Measurements from ENCODE around the gene FARS2. TPM values are rescaled to one million over a fixed set of nuclear protein-coding genes. Genes with fewer than 3 reads are reported as not detected.
"Not testable (repeated sequence)": the region's sequence is repeated elsewhere in the genome, so short reads cannot be mapped to it uniquely, and the experiment has no call there.

The FARS2 gene
- total RNA-seq, 2 donors from 2014 or later: 15.4 to 15.7 TPM

DNA sequence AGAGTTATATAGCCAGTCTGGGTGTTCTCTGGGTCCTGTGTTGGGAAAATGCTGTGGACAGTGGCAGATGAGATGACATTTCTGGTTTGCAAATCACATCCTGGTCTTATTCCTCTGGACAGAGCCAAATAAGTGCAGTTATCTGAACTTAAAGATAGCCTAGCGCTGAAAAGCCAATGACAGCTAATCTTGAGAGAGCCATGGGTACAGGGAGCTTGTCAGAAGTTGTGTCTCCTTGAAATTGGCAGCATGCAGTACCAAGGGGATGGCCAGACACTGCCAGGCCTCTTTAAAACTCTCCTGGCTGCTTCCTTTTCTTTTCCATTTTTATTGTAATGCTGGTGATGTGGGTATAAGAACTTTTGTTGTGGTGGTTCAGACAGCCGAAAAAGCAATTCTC, 362.5 kb downstream of the FARS2 start:
- no peak for ATAC-seq
- no peak for DNase-seq
- intact Hi-C loops (cut with DNase I, micrococcal nuclease): no loop called here

- no peak for ATAC-seq
- intact Hi-C loops (cut with DNase I, micrococcal nuclease): no loop called here
- no peak for DNase-seq
These were observed 362.9 kb downstream of the FARS2 start for GRCh38 chr6:5624256-5624655.

DNA sequence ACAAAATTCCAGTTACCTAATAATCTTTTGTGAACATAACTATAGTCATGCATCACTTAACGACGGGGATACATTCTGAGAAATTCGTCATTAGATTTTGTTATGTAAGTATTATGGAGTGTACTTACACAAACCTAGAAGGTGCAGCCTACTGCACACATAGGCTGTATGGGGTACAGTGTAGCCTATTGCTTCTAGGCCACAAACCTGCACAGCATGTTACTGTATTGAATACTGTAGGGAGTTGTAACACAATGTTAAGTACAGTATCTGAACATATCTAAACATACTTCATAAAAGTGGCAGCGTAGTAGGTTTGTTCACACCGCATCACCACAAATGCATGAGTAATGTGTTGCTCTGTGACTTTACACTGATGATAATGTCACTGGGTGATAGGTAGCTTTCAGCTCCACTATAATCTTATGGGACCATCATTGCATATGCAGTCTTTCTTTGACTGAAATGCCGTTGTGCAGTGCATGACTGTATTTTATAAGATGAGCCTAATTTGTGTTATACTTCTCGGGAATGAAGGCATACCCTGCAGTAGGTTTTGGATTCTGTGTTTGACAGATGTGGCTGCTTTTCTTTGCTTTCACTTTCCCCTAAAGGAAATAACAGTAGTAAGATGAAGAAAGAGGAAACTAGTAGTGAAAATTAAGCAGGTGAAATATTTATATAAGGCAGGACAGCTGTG, 365.6 kb downstream of the FARS2 start:
- ATAC-seq (no peak), DNase-seq (no peak)
- intact Hi-C loops (cut with DNase I, micrococcal nuclease): no loop called here

DNA sequence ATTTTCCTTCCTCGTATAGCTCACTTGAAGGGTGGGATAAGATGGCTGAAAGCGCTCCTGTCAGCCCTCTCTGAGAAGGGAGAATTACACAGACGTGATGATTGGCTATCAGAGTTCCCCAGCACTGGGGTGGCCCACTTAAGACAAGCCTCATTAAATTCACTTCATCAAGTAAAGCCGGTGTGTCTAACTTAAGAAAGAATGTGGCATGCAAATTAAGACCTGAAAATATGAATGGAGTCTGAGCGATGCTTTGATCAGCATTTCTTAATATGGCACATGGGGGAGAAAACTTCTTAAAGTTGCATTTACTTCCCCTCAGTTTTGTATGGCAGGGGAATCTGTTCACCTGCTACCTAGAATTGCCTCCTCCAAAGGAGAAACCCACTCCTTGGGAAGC, 369.3 kb downstream of the FARS2 start:
- intact Hi-C loops (cut with DNase I, micrococcal nuclease): no loop called here
- DNase-seq (no peak), ATAC-seq (no peak)

DNA sequence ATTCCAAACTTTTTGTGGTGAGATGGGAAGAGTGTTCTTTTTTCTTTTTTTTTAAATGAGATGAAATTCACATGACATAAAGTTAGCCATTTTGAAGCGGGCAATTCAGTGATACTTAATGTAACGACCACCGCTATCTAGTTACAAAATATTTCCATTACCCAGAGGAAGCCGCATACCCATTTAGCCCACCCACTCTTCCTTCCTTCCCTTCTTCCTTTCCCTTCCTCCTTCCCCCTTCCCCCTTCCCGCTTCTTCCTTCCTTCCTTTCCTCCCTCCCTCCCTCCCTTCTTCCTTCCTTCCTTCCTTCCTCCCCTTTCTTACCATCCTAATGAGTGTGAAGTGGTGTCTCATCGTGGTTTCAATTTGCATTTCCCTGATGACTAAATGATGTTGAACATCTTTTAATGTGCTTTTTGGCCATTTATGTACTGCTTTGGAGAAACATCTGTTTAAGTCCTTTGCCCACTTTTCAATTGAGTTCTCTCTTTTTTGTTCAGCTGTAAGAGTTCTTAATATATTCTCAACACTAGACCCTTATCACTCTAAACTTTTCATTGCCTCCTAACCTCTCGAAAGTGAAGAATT, 371.1 kb downstream of the FARS2 start:
- ATAC-seq: no peak
- no peak for DNase-seq
- intact Hi-C loops (cut with DNase I, micrococcal nuclease): no loop called here

DNA sequence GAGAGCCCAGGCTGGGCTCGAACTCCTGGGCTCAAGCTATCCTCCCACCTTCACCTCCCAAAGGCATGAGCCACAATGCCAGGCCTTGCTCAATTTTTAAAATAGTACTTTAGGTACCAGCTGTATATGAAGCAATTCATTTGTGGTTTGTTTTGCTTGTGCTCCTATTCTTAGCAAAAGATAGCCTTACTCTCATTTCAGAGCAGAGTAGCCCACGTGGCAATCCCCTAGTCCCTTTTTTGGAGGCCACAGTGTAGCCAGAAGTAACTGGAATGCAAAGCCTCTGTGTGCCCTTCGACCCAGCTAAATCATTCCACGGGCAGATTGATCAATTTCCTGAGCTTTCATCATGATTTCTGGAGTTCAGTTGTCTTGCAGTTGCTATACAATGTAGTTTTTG, 373.2 kb downstream of the FARS2 start:
- DNase-seq (no peak), ATAC-seq (no peak)
- intact Hi-C loops (cut with DNase I, micrococcal nuclease): no loop called here

DNA sequence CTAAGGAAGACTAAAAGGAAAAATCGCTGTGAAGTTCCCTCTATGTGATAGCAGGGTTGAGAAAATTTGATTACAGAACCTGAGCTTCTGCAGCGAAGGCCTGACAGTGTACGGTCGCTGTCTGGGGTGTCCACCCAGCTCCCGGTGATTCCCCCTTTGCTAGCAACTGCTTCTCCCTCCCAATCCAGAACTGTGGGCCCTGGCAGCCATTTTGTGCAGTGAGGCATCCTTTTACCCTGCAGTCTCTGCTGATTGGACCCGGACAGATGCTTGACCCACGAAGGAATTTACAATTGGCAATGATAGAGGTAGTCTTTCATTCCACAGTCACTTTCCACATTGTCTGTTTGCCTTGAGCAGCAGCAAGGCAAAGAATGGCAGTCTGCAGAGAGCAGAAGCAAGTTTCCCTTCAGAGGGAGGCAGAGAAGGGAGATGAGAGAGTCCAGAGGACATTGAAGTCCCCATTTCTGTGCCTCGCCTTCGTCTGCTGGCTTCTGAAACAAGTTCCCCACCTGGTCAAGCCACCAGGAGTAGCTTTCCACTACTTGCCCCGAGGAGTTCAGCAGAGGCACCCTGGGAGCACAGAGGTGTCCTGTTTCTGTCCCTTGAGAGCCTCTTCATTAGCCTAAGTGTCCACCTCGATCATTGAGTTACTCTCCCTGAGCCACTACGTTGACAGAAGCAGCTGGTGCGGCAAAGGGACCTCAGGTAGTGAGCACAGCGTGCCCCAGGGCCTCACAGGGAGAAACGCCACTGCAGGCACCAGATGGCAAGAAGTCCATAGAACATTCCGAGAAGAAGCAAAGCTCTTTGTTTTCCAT, 375.1 kb downstream of the FARS2 start:
- DNase-seq (no peak), ATAC-seq (no peak)
- intact Hi-C loops (cut with DNase I, micrococcal nuclease): no loop called here

GRCh38 chr6:5637714-5638113, 376.4 kb downstream of the FARS2 start:
- DNase-seq (no peak), ATAC-seq (no peak)
- intact Hi-C loops (cut with DNase I, micrococcal nuclease): no loop called here

- DNase-seq (no peak), ATAC-seq (no peak)
- intact Hi-C loops (cut with DNase I, micrococcal nuclease): no loop called here
These were observed 377.4 kb downstream of the FARS2 start for GRCh38 chr6:5638666-5639065.

DNA sequence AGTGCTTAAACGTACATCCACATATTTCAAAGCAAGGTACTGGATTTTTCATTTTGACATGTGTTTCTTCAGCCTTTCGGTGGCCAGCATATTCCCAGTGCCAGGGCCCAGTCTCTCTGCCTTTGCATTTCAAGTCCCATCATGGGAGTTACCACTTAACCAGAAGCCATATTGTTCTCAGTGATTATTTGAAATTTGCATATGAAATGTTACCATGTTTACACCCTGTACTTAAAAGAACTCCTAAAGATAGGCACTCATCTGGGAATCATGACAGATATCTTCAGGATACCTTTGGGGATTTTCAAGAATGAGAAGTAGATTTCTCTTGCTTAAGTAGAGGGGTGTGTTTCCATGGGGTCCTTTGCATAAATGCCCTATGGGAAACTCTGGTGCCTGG, 377.9 kb downstream of the FARS2 start:
- DNase-seq (no peak), ATAC-seq (no peak)
- intact Hi-C loops (cut with DNase I, micrococcal nuclease): no loop called here

DNA sequence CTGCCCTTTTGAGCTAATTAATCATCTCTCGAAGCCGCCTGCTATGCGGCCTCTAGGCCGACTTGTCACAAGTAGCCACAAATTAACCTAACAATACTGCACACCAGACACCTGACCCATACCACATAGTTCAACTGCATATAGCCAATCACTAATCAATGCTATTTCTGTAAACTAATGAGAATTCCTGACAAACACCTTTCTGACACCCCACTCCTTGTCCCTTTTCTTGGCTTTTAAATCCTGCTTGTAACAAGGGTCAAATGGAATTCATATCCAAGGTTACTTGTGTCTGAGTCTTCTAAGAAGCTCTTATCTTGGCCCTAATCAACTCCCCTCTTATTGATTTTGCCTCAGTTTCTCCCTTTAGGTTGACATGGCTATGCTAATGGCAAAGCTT, 379.3 kb downstream of the FARS2 start:
- intact Hi-C loops (cut with DNase I, micrococcal nuclease): no loop called here
- ATAC-seq (no peak), DNase-seq (no peak)

DNA sequence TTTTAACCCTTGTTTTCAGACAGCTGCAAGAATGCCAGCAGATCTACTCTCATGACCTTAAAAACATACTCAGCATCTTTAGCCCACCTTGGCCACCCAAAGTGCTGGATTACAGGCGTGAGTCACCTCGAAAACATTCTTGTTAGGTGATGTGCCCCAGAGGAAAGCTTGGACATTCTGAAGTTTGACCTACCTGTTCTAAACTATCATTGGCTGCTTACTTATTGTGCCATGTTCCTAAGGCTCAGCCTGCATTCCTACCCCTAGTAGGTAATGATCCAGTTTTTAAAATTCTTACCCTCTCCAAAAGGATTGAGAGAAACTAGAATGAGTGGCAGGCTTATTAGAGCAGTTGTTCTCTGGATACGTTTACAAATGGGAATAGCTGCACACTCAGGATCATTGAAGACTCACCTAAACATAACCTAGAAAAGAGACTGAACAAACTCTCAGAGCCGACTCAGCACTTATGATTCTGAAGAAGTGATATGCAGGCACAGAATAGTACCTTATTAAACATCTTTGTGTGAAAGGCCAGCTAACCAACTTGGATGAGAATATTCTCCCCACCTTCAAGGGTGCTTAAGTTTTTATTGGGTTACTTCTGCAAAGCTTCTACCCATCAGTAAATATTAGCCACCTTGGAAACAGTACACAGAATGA, 383.3 kb downstream of the FARS2 start:
- no peak for DNase-seq
- no peak for ATAC-seq
- intact Hi-C loops (cut with DNase I, micrococcal nuclease): no loop called here

GRCh38 chr6:5645328-5646290, 384.3 kb downstream of the FARS2 start:
- DNase-seq (no peak), ATAC-seq (no peak)
- intact Hi-C loops (cut with DNase I, micrococcal nuclease): no loop called here

GRCh38 chr6:5652406-5653137, 391.3 kb downstream of the FARS2 start:
- DNase-seq (no peak), ATAC-seq (no peak)
- intact Hi-C loops (cut with DNase I, micrococcal nuclease): no loop called here

GRCh38 chr6:5653801-5654200, 392.5 kb downstream of the FARS2 start:
- intact Hi-C loops (cut with DNase I, micrococcal nuclease): no loop called here
- no peak for ATAC-seq
- DNase-seq: no peak

DNA sequence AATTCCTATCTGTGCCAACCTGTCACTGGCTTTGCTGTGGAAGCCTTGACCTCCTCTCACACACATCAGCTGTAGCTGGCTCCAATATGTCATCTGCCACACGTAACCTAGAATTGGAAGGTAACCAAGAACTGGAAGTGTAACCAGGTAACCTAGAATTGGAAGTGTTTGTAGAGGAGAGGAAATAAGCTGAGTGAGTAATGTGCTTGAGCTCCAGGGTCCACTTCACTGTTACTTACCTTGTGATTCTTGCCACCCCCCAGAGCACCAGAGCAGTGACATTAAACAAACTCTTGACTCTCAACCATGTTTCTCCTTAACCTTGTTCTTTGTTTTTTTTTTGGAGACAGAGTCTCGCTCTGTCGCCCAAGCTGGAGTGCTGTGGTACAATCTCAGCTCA, 394.9 kb downstream of the FARS2 start:
- intact Hi-C loops (cut with DNase I, micrococcal nuclease): no loop called here

GRCh38 chr6:5656695-5657094, 395.4 kb downstream of the FARS2 start:
- ATAC-seq; DNase-seq; intact Hi-C loops (cut with DNase I, micrococcal nuclease): not testable (repeated sequence)

More for the DNA sequence above, 394.9 kb downstream of the FARS2 start:
- DNase-seq: no peak
- no peak for ATAC-seq
